ENCODE results near the gene NSRP1.

NSRP1 gene

DNA sequence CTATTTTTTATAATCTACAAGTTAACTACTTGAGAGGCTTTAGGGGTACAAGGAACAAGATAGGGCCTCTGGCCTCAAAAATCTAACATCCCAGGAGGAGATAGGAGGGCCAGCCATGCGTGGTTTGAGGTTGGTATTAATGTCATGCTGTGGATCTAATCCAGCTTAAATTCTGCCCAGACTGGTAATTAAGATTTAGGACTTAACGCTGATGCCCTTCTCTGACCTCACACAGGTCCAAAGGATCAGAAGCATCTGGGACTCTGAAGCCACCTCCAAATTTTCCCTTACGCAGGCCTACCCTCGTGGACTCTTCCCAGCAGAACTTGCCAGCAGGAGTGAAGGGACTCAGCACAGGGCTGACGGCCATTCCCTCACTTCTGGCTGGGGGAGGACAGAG lies 103.8 kb downstream of the NSRP1 start:
- no peak for DNase-seq (ENCODE audit: low read depth)
- TF ChIP-seq, protein P1, sequence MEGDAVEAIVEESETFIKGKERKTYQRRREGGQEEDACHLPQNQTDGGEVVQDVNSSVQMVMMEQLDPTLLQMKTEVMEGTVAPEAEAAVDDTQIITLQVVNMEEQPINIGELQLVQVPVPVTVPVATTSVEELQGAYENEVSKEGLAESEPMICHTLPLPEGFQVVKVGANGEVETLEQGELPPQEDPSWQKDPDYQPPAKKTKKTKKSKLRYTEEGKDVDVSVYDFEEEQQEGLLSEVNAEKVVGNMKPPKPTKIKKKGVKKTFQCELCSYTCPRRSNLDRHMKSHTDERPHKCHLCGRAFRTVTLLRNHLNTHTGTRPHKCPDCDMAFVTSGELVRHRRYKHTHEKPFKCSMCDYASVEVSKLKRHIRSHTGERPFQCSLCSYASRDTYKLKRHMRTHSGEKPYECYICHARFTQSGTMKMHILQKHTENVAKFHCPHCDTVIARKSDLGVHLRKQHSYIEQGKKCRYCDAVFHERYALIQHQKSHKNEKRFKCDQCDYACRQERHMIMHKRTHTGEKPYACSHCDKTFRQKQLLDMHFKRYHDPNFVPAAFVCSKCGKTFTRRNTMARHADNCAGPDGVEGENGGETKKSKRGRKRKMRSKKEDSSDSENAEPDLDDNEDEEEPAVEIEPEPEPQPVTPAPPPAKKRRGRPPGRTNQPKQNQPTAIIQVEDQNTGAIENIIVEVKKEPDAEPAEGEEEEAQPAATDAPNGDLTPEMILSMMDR (conservative IDR thresholded peaks at IDR 0.05; ENCODE audit: low read length) = no peak
- no peak overlapping the region for H3K4me3 ChIP-seq (ENCODE audit: low read length)

DNA sequence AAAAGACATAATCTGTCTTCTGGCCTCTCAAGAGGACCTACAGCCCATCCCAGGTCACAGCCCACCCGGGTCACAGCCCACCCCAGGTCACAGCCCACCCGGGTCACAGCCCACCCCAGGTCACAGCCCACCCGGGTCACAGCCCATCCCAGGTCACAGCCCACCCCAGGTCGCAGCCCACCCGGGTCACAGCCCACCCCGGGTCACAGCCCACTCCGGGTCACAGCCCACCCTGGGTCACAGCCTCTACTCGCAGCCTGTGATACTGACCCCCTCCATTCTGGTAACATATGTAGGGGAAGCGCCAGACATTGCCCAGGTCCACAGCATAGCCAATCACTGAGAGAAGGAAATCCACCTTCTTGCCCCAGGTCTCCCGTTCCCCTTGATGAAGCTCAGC lies 104.7 kb downstream of the NSRP1 start:
- TF ChIP-seq, protein P1 (conservative IDR thresholded peaks at IDR 0.05; ENCODE audit: low read length) = no peak
- H3K4me3 ChIP-seq (ENCODE audit: low read length) = no peak overlapping the region

GRCh38 chr17:30222251-30222650 lies 105.6 kb downstream of the NSRP1 start:
- DNase-seq (ENCODE audit: low read depth) = no peak
- TF ChIP-seq, protein P1 (conservative IDR thresholded peaks at IDR 0.05; ENCODE audit: low read length) = no peak
- H3K4me3 ChIP-seq (ENCODE audit: low read length) = no peak overlapping the region

More for the DNA sequence above, 104.7 kb downstream of the NSRP1 start:
- no peak for DNase-seq (ENCODE audit: low read depth)

GRCh38 chr17:30222721-30223175 lies 106.1 kb downstream of the NSRP1 start:
- TF ChIP-seq, protein P1 (conservative IDR thresholded peaks at IDR 0.05; ENCODE audit: low read length) = no peak
- no peak for DNase-seq (ENCODE audit: low read depth)
- H3K4me3 ChIP-seq (ENCODE audit: low read length) = no peak overlapping the region

- DNase-seq (ENCODE audit: low read depth) = no peak
- no peak overlapping the region for H3K4me3 ChIP-seq (ENCODE audit: low read length)
- TF ChIP-seq, protein P1 (conservative IDR thresholded peaks at IDR 0.05; ENCODE audit: low read length) = no peak
Measured at GRCh38 chr17:30224419-30224960, 107.9 kb downstream of the NSRP1 start.

DNA sequence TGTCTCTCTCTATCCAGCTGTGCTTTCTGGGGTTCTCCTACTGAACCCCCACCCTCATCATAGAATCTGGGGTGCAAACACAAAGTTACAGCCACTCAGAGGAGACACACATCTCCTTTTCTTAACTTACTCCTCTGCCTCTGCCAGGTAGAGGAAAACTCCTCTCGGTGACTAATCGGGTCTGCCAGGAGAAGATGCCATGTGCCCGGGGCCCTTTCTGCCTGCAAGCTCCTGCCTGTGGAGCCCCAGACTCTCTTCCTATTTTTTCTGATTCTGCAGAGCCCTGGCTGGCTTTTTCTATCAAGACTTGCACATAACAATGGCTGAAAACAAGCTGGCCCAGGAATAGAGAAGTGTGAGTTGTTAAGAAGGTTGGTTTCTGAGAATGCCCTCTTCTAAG lies 108.5 kb downstream of the NSRP1 start:
- no peak overlapping the region for H3K4me3 ChIP-seq (ENCODE audit: low read length)
- TF ChIP-seq, protein P1 (conservative IDR thresholded peaks at IDR 0.05; ENCODE audit: low read length) = no peak
- DNase-seq (ENCODE audit: low read depth) = no peak

- TF ChIP-seq, protein P1 (conservative IDR thresholded peaks at IDR 0.05; ENCODE audit: low read length) = no peak
- H3K4me3 ChIP-seq (ENCODE audit: low read length) = no peak overlapping the region
- no peak for DNase-seq (ENCODE audit: low read depth)
Measured at GRCh38 chr17:30225919-30226553, 109.4 kb downstream of the NSRP1 start.
